Measurements from ENCODE around the gene EXOC1.
A peak's percentile ranks its signal among the peaks of the same experiment; 100 is the strongest.

EXOC1 gene

GRCh38 chr4:55857586-55857985, 4.1 kb downstream of the EXOC1 start:
- no peak for DNase-seq (ENCODE audit: low spot score)

- DNase-seq (ENCODE audit: low spot score) = no peak
Measured at GRCh38 chr4:55859711-55860110, 6.3 kb downstream of the EXOC1 start.

- DNase-seq (ENCODE audit: low spot score) = no peak
Measured at GRCh38 chr4:55864577-55865223, 11.3 kb downstream of the EXOC1 start.

- DNase-seq (ENCODE audit: low spot score) = no peak
Measured at GRCh38 chr4:55865228-55865806, 11.9 kb downstream of the EXOC1 start.

GRCh38 chr4:55866290-55866907, 13.0 kb downstream of the EXOC1 start:
- no peak for DNase-seq (ENCODE audit: low spot score)

- peak; percentile 14 for DNase-seq (ENCODE audit: low spot score)
Measured at GRCh38 chr4:55866973-55867574, 13.6 kb downstream of the EXOC1 start.

GRCh38 chr4:55868581-55869090, 15.2 kb downstream of the EXOC1 start:
- DNase-seq (ENCODE audit: low spot score) = no peak

- no peak for DNase-seq (ENCODE audit: low spot score)
Measured at GRCh38 chr4:55871299-55871800, 17.9 kb downstream of the EXOC1 start.

GRCh38 chr4:55874831-55875230, 21.4 kb downstream of the EXOC1 start:
- no peak for DNase-seq (ENCODE audit: low spot score)

GRCh38 chr4:55876387-55876786, 22.9 kb downstream of the EXOC1 start:
- no peak for DNase-seq (ENCODE audit: low spot score)

- DNase-seq (ENCODE audit: low spot score) = no peak
Measured at GRCh38 chr4:55879224-55879623, 25.8 kb downstream of the EXOC1 start.

- no peak for DNase-seq (ENCODE audit: low spot score)
Measured at GRCh38 chr4:55880652-55881280, 27.3 kb downstream of the EXOC1 start.

GRCh38 chr4:55884093-55884850, 30.8 kb downstream of the EXOC1 start:
- DNase-seq (ENCODE audit: low spot score) = no peak

GRCh38 chr4:55884851-55885219, 31.4 kb downstream of the EXOC1 start:
- DNase-seq (ENCODE audit: low spot score) = no peak

GRCh38 chr4:55887594-55887993, 34.1 kb downstream of the EXOC1 start:
- no peak for DNase-seq (ENCODE audit: low spot score)

GRCh38 chr4:55892156-55892555, 38.7 kb downstream of the EXOC1 start:
- no peak for DNase-seq (ENCODE audit: low spot score)

GRCh38 chr4:55896622-55897021, 43.2 kb downstream of the EXOC1 start:
- DNase-seq (ENCODE audit: low spot score) = no peak

- no peak for DNase-seq (ENCODE audit: low spot score)
Measured at GRCh38 chr4:55902677-55903076, 49.2 kb downstream of the EXOC1 start.

GRCh38 chr4:55903577-55903976, 50.1 kb downstream of the EXOC1 start:
- no peak for DNase-seq (ENCODE audit: low spot score)

- DNase-seq (ENCODE audit: low spot score) = no peak
Measured at GRCh38 chr4:55904576-55904975, 51.1 kb downstream of the EXOC1 start.

GRCh38 chr4:55906323-55906722, 52.9 kb downstream of the EXOC1 start:
- DNase-seq (ENCODE audit: low spot score) = no peak

- DNase-seq (ENCODE audit: low spot score) = no peak
Measured at GRCh38 chr4:55906989-55907388, 53.5 kb downstream of the EXOC1 start.
